ENCODE results near the gene DOCK8.

- TF ChIP-seq CTCF (IDR thresholded peaks at IDR 0.05; ENCODE audit: insufficient read depth, low read depth, low read length) (no peak), EZH2 (IDR thresholded peaks at IDR 0.05; ENCODE audit: insufficient read depth, low read length) (no peak)
Measured at GRCh38 chr9:354453-354852, 139.8 kb downstream of the DOCK8 start.
